Ovary (tissue), 9 donors: ENCODE data around the gene GPC3. TPM values are rescaled to one million over a fixed set of nuclear protein-coding genes. Genes with fewer than 3 reads are reported as not detected.

ENCODE experiments used
- DNase-seq, 5 donors: peaks; one replicate each; pipeline ENCODE4 v3.0.0-alpha.2; 2019 to 2020
- H3K27ac ChIP-seq, 2 donors: fragments of 200-600 bp; one replicate each; pipeline versions ENCODE4 v1.5.1 to v1.8.0; 2019 to 2022
- H3K27me3 ChIP-seq: fragments of 200-600 bp; one replicate; pipeline ENCODE4 v1.8.0; 2022
- H3K36me3 ChIP-seq: fragments of 200-600 bp; sonication (generic); one replicate; pipeline ENCODE4 v1.5.1; 2019
- H3K4me1 ChIP-seq: one replicate; pipeline ENCODE4 v1.8.1; 2013; ENCODE audit warnings: mild to moderate bottlenecking, moderate library complexity; ENCODE audit not compliant: insufficient read depth
- H3K4me3 ChIP-seq: fragments of 200-600 bp; sonication (generic); one replicate; pipeline ENCODE4 v1.5.1; 2017
- H3K9me3 ChIP-seq, 2 donors: fragments of 200-600 bp in 1 of 2; sonication (generic) in 1 of 2; one replicate each; pipeline versions ENCODE4 v1.5.1 to v1.8.1; 2013 to 2019; ENCODE audit warnings: mild to moderate bottlenecking in 1 of 2, moderate library complexity in 1 of 2
- CTCF ChIP-seq, 3 donors: fragments of 450-650 bp in 2 of 3; fragments of 200-600 bp in 1 of 3; IDR thresholded peaks; one replicate each; pipeline versions ENCODE4 v1.5.1 to v1.8.0; 2016 to 2022; ENCODE audit warnings: antibody characterized with exemption in 3 of 3, mild to moderate bottlenecking in 1 of 3
- EP300 ChIP-seq: sonication (generic); formaldehyde crosslinking; IDR thresholded peaks from one replicate; pipeline ENCODE4 v1.6.1; 2017; ENCODE audit warnings: antibody characterized with exemption
- POLR2A ChIP-seq: fragments of 450-650 bp; IDR thresholded peaks from one replicate; pipeline ENCODE4 v1.6.1; 2017; ENCODE audit warnings: antibody characterized with exemption, mild to moderate bottlenecking, moderate library complexity
- WGBS, 3 donors: extraction: QIAGEN DNeasy Blood & Tissue Kit in 1 of 3; methylation state at CpG; one replicate each; pipeline versions ENCODE4 v1.1.5 to v1.1.7; 2013 to 2017; 5-methylcytosine and 5-hydroxymethylcytosine counted together
- intact Hi-C, 4 donors: fragments of 100-400 bp; cut with DNase I; formaldehyde crosslinking; loops; one replicate each; pipeline versions ENCODE4 v1.11.0 to v1.15.1; 2022 to 2023
- polyA plus RNA-seq, 2 donors: library from polyadenylated mRNA; stranded (reverse); fragments of 200-250 nt in 1 of 2; fragments of 350-450 nt in 1 of 2; fragmentation: Illumina TruSeq in 1 of 2; extraction: RNeasy Lipid Tissue Mini Kit (QIAGEN cat#74804) in 1 of 2; gene quantifications; one replicate each; pipeline ENCODE4 v1.2.3, GENCODE V29; 2013 to 2014
- total RNA-seq, 7 donors: library from RNA; depleted of rRNA in 2 of 7; stranded (reverse); fragments of >200 nt in 2 of 7; fragmentation: NEBNext Ultra II Directional in 3 of 7; extraction: Animal tissue kit (Norgen Biotek cat#: 25700) in 3 of 7; gene quantifications; one replicate each; pipeline versions ENCODE4 v1.1.0 to v1.2.4, GENCODE V29; 2016 to 2023
- donor health status: DM: no; HTN: no; CAD: no; lungs with moderate emphysema.
- donor health status: DM: no; HTN: no; CAD: no.
- donor health status: Bipolar disorder and iron deficiency.
- donor health status: DM: yes; HTN: yes; CAD: no.
- donor health status: DM: no; HTN: no; CAD: no.
- donor health status: DM: yes; HTN: yes; CAD: no.

The GPC3 gene
- total and polyA plus RNA-seq, 9 donors = 4.5 to 91.8 (median 12.1) TPM

DNA sequence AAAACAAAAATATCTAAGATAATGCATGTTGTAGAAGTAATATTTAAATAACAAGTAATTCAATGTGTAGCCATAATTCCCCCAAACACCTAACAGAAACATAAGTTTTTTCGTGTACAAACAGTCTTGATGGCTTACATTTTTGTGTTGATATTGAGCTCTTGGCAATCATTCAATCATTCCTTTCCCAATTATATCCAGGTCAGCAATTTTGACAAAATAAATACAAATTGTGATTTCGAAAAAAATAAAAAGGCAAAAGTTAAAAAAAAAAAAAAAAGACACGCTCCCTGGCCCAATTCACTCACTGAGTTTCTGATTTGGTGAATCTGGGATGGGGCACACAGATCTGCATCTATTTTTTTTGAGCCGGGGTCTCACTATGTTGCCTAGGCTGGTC is 382.5 kb downstream of the GPC3 start:
- DNase-seq = no peak
- Histone ChIP-seq H3K27ac (no peak overlapping the region), H3K27me3 (no peaks in the 10 kb centered on the region), H3K4me1 (no peaks in the 10 kb centered on the region), H3K36me3 (no peaks in the 10 kb centered on the region), H3K4me3 (no peak overlapping the region), H3K9me3 (no peaks in the 10 kb centered on the region)
- 73 to 77% (median 76%) methylated on average over 4 of the region's 4 CpGs for WGBS, 3 donors
- intact Hi-C loops = no loop called here
- TF ChIP-seq CTCF (IDR thresholded peaks at IDR 0.05) (no peak), POLR2A (no peak), EP300 (no peak)

GRCh38 chrX:133601116-133601515 is 384.3 kb downstream of the GPC3 start:
- WGBS, 3 donors = 49 to 65% (median 59%) methylated on average over 4 of the region's 4 CpGs
- intact Hi-C loops = no loop called here
- H3K36me3 ChIP-seq = no peaks in the 10 kb centered on the region
- TF ChIP-seq CTCF (IDR thresholded peaks at IDR 0.05) = no peak
- TF ChIP-seq POLR2A = no peak
- no peak for TF ChIP-seq EP300
- H3K27ac ChIP-seq = no peak overlapping the region
- no peaks in the 10 kb centered on the region for H3K9me3 ChIP-seq
- no peaks in the 10 kb centered on the region for H3K4me1 ChIP-seq
- no peaks in the 10 kb centered on the region for H3K27me3 ChIP-seq
- no peak overlapping the region for H3K4me3 ChIP-seq
- DNase-seq = no peak

GRCh38 chrX:133600536-133600935 is 384.9 kb downstream of the GPC3 start:
- DNase-seq = no peak
- Histone ChIP-seq H3K27me3 (no peaks in the 10 kb centered on the region), H3K27ac (no peak overlapping the region), H3K36me3 (no peaks in the 10 kb centered on the region), H3K4me3 (no peak overlapping the region), H3K9me3 (no peaks in the 10 kb centered on the region), H3K4me1 (no peaks in the 10 kb centered on the region)
- 70 to 76% (median 74%) methylated on average over 1 of the region's 1 CpG for WGBS, 3 donors
- no peak for TF ChIP-seq EP300
- no peak for TF ChIP-seq POLR2A
- TF ChIP-seq CTCF (IDR thresholded peaks at IDR 0.05) = no peak
- intact Hi-C loops = no loop called here

DNA sequence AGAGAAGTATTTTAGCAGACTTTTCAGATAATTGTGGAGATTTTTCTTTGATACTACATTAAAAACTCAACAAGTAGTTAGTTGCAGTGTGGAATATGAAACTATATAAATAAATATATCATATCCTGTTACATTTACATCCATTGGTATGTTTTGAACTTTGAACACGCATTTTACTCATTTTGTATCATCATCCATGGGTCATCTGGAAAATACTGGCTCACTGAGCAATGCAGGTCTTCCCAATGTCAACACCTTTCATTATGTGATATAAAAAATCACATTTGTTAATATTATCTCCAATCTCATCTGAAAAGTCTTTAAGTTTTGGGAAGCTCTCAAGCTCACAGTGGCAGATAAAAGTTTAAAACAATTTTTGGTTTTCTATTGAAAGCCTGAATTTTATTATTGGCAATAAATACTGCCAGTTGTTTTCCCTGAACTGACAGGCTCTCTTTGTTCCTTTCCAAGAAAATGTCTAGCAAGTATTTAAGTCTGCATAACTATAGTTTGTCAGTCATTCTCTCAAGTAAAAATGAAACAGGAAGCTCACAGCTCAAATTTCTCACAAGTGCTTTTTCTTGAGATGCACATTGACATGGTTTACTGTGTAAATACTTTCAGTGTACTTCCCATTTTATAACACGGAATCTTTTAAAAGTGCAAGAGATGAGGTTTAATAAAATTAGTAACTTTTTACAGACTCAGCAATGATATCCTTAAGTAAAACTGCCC is 386.6 kb downstream of the GPC3 start:
- no peak overlapping the region for H3K27ac ChIP-seq
- intact Hi-C loops = no loop called here
- no peak for DNase-seq
- H3K27me3 ChIP-seq = no peaks in the 10 kb centered on the region
- H3K36me3 ChIP-seq = no peaks in the 10 kb centered on the region
- 51 to 66% (median 57%) methylated on average over 2 of the region's 2 CpGs for WGBS, 3 donors
- TF ChIP-seq POLR2A (no peak), CTCF (IDR thresholded peaks at IDR 0.05) (no peak), EP300 (no peak)
- no peaks in the 10 kb centered on the region for H3K9me3 ChIP-seq
- H3K4me1 ChIP-seq = no peaks in the 10 kb centered on the region
- H3K4me3 ChIP-seq = no peak overlapping the region
